NCI-H1048 (cell line): ENCODE results near the gene DYRK3.
"Not testable (repeated sequence)": the region's sequence is repeated elsewhere in the genome, so short reads cannot be mapped to it uniquely, and the experiment has no call there.

Experiments
- DNase-seq: peaks from one replicate; lab custom pipeline; 2025; lab: John Stamatoyannopoulos, UW

DYRK3 gene

GRCh38 chr1:206635080-206635977, at the start of gene DYRK3:
Gene DYRK3 (plus strand): TSS chr1:206635536. CDS start chr1:206635704, 168 bp downstream.
- peak; percentile 96 for DNase-seq

GRCh38 chr1:206586501-206587445, 48.6 kb upstream of the DYRK3 start:
- DNase-seq, result no peak

GRCh38 chr1:206587904-206588303, 47.4 kb upstream of the DYRK3 start:
- DNase-seq, result no peak

DNA sequence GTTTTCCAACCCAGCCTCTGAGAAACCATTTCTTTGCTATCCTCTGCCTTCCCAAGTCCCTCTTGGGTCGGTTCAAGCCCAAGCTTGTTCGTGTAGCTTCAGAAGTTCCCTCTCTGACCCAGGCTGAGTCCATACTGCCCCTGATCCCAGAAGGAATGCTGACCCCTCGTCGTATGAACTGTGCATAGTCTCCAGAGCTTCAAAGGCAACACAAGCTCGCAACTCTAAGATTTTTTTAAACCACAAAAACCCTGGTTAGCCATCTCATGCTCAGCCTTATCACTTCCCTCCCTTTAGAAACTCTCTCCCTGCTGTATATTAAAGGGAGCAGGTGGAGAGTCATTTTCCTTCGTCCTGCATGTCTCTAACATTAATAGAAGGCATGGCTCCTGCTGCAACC, 46.8 kb upstream of the DYRK3 start:
- no peak for DNase-seq

GRCh38 chr1:206589206-206589605, 46.1 kb upstream of the DYRK3 start:
- no peak for DNase-seq

DNA sequence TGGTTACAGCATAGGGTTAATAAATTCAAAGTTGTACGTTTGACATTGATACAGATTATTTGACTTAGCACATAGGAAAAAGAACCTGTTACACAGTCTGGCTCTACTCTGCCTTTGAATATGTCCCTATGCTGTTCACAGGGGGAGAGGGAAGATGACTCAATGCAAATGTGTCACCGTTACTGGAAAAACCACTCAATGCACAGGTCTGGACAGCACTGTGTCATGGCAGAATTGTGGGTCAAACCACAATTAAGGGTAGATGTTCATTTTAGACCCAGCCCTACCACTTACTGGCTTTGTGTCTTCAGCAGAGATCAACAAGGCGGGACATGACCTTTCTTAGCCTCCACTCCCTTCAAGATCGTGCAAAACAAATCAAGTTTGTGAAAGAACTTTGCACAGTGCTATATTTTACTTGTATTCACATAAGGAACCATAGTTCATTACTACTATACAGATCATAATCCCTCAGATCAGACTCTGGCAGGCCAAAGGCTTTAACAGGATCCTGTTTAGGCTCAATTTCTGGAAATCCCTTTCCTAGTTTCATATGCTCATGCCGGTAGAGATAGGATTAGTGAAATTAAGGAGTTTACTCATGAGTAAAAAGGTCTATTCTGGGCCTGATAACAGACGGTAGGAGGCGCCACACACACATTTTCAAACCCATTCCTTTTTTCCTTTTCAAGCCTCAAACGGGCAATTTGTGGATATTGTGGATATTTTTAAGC, 45.1 kb upstream of the DYRK3 start:
- no peak for DNase-seq

DNA sequence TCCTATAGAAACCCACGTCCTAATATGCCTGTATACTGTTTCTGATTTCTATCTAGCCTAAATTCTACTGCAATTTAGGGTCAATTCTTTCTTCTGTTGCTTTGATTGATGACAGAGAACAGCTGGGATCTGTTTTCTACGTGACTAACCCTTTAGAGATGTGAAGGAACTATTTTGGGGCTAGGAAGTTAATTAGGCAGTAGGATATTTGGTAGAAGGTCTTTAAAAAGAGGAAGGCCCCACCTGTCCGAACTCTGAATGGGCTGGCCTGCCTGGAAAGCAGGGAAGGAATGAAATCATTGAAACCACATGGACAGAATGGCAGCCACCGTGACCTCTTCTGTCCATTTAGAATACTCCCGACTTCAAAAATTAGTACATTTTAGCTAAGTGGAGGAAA, 44.1 kb upstream of the DYRK3 start:
- DNase-seq, result no peak

DNA sequence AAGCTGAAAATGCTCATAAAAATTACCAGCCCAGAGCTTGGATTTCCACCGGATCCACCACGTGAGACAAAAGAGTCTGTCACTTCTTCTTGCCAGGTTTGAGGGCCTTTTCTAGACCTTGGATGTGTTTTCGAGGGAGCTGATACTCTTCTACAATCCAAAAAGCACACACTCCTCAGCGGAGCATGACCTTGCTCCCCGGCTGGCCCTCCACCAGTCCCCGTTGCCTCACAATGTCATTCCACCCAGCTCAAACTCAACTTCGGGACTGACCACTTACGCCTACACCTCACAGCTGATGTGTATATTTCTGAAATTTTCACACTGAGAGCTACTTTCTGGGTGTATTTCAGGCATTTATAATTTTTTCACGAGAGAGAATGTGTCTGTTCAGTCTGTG, 43.6 kb upstream of the DYRK3 start:
- DNase-seq, result no peak

GRCh38 chr1:206593351-206593925, 41.9 kb upstream of the DYRK3 start:
- no peak for DNase-seq

DNA sequence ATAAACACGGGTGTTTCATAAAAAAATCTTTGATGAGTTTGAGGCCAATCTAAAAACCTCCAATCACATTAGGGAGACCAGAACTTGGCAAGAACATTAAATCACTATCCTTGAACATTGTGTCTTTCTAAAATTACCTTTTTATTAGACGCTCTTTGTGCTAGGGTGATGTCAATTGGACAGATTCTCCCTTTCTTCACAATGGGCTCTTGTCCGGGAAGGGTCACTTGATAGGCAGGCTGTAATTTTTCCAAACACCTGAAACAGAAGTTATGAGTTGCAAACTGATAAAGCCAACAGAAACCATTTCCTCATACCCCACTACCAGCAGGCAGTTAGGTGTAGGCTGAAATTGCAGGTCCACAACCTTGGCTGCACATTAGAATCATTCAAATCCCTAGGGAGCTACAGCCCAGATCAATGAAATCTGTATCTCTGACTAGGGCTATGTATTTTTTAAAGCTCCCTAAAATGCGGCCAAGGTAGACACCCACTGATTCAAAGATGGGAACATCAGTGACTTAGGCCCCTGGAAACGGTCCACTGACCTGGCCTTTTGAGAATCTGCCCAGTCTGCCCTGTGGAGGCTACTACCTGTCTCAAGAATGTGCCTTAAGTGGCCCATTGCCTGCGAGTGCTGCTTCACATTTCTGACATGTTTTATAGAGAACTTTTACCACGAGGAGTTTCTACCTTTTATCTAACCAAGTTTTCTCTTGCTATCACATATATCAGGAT, 39.6 kb upstream of the DYRK3 start:
- no peak for DNase-seq

GRCh38 chr1:206596319-206596666, 39.0 kb upstream of the DYRK3 start:
- no peak for DNase-seq

GRCh38 chr1:206600527-206600926, 34.8 kb upstream of the DYRK3 start:
- DNase-seq, result no peak

DNA sequence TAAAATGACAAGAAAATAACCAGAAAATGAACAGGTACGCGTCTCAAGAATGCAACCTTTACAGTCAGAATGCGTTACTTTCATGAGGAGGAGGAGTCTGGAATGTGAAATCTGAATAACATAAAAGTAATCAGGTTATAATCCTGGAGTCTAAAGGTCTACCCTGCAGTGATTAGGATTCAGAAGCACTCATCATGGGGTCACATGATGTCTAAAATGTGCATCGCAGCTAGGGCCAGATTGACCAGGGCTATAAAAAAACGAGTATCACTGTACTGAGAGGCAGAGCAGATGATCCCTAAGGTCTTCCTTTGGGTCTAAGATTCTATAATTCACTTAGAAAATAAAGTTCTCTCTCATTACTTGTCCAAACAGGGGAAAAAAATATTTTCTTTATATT, 30.5 kb upstream of the DYRK3 start:
- DNase-seq, result no peak

DNA sequence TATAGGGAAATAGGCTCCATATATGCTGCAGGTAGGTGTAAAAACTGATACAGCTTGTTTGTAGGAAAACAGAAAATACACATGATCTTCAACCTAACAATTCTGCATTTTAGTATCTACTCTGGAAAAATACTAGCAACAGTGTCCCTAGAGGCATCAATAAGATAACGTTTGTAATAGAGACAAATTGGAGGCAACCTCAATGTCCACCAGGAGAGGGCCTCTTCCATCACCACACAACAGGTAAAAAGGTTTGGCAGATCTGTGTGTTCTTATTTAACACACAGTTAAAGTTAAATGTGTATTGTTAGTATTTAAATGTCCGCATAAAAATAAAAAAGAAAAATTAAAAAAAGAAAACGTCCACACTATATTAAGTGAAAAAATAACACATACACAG, 28.5 kb upstream of the DYRK3 start:
- no peak for DNase-seq

DNA sequence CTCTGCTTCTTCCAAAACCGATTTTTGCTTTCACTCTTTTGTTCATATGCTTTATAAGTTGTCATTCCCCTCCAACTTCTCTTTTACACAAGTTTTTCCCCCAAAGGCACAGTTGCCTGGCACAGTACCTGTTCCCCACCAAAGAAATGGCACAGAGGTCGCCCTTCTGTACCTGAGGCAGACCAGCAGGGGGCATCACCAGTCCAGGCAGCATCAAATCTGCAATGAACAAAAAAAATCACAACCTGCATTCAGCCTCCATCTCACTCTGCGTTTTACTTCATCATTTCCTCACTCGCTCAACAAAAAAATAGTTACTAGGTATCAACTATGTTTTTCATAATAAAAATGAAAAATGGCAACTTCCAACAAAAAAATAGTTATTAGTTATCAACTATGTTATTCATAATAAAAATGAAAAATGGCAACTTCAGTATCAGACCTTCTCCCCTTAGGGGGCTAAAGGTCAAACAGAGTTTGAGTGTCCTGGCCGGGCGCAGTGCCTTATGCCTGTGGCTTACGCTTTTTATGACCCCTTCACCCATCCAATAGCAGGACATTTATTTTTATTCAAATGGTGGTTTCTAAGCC, 27.1 kb upstream of the DYRK3 start:
- no peak for DNase-seq

DNA sequence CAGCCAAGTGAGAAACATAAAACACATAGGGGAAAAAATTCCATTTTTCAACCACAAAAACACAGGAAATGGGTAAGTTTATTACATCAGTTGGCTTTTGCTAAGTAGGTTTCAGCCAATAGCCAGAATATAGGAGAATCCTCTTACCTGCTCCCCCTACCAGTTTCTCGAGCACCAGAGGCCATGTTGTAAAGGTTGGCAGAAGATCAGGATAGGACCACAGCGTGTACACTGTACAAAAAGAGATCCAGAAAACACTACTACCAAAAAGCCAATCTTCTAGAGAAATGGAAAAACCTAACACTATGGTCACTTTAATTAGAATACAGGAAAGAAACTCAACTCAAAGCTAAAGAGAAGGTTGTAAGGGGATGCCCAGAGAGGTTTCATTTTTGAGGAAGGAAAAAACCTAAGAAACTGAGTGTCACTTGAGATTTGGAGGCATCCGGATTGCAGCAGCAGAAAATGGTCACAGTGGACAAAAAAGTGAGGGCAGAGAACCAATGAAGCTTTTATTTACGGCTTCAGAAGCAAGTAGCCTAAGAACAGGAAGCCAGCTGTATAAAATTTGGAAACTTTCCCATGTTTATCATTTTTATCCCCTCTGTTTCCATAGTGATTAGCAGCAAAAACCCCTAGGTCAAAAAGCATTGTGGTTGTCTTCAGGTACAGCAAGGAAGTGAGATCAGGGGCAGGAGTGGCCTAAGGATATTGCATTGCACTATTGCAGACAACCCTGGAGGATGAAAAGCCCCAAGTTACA, 25.9 kb upstream of the DYRK3 start:
- no peak for DNase-seq

DNA sequence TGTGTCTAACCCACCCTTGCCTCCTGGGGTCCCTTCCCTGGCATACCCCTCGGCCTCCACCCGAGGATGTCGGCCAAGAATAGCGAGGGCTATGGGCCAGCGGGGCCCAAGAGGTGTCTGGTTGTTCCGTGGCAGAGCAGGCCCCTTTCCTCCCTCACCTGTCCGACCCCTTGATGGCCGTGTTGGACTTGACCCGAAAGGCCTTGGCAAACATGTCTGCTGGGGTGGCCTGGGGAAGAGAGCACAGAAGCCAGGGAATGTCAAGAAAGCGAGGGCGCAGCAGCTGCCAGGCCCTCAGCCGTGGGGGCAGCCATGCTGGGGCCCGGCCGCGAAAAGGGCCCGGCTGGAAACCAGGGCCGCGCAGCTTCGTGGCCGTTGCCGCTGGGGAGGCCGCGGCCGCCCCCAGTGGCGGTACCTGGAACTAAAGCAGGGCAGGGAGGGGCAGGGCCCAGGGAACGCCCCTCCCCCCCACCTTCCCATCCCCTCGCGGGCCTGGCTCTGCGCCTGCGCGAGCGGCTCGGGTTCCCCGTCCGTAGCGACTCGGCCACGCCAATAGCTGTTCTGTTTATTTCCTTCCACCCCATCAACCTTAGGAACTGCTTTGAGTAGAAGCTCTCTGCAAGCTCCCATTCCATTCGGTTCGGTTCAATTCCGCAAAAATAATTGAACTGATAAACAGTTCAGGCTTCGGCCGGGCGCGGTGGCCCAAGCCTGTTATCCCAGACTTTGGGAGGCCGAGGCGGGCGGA, 23.0 kb upstream of the DYRK3 start, which contains the start of gene EIF2D:
EIF2D (minus strand) TSS at position 337 of the 748 bp plus-strand sequence; CDS start at position 214, 123 bp downstream.
- DNase-seq, result peak; percentile 99

GRCh38 chr1:206626396-206626795, 8.9 kb upstream of the DYRK3 start:
- DNase-seq, result not testable (repeated sequence)

GRCh38 chr1:206628916-206629315, 6.4 kb upstream of the DYRK3 start:
- DNase-seq, result no peak
